HG03469 (cell line): ENCODE measurements around the gene GRM8.

Experiments
- ATAC-seq: cut with Tn5 transposase; IDR thresholded peaks from one replicate; pipeline ENCODE4 v1.9.1; 2021; ENCODE audit warnings: mild to moderate bottlenecking, moderate library complexity, moderate number of reproducible peaks; ENCODE audit not compliant: unreplicated experiment

The GRM8 gene

DNA sequence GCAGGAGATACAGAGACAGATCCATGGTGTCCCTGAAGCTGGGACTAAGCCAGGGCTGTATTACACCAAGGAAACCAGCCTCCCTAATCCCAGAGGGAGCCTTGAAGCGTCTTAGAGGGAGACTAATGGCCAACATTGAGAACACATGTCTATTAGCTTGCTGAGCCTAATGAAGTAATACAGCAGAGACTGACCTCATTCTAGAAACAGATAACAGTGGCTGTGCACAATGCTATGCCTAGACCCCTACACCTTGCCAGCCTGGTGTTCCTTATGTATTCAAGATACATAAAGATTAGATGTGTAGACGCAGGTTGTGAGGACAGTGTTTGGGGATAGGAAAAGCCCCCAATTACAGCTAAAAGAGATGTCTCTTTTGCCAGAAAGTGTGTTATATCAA lies 19.1 kb downstream of the GRM8 start:
- ATAC-seq: no peak

DNA sequence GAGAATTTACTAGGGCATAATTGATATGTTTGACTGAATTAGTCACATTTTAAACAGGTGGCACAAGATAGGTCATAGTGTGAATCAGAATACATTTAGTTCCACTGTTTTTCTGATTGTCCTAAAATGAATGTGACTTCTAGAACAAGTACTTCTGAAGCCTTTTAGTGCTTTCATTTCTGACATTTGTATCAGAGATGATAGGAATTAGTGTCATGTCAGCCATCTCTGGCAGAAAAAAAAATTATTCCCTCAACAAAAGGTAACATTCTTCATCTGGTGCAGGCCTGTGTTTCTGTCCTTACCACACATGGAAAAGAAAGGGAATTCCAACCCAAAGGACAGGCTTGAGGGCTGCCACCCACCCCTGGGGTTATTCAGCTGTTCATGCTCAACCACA lies 21.3 kb downstream of the GRM8 start:
- no peak for ATAC-seq

DNA sequence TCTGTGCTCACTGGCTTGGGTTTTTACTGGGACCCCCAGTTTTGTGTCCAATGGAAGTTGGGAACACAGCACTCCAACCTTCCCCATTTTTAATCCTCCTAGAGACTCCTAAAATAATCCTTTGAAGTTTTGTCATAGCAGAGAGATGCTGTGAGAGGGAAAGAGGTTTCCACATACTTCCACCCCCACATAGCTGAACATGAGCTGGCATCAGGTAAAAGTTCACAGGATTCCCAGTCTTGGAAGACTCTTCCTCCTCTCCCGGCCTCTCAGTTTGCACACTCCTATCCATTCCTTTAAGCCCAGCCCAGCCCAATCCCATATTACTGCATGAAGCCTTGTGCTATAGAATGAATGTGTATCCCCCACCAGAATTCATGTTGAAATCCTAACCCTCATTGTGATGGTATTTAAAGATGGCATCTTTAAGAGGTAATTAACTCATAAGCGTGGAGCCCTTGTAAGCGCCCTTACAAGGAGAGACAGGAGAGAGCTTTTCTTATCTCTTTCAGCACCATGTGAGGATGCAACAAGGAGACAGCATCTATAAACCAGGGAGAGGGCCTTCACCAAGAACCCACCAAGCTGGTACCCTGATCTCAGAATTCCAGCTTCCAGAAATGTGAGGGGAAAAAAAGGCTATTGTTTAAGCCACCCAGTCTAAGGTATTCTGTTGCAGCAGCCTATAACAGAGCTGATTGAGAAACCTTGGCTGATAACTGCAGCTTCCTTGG lies 22.4 kb downstream of the GRM8 start:
- no peak for ATAC-seq

DNA sequence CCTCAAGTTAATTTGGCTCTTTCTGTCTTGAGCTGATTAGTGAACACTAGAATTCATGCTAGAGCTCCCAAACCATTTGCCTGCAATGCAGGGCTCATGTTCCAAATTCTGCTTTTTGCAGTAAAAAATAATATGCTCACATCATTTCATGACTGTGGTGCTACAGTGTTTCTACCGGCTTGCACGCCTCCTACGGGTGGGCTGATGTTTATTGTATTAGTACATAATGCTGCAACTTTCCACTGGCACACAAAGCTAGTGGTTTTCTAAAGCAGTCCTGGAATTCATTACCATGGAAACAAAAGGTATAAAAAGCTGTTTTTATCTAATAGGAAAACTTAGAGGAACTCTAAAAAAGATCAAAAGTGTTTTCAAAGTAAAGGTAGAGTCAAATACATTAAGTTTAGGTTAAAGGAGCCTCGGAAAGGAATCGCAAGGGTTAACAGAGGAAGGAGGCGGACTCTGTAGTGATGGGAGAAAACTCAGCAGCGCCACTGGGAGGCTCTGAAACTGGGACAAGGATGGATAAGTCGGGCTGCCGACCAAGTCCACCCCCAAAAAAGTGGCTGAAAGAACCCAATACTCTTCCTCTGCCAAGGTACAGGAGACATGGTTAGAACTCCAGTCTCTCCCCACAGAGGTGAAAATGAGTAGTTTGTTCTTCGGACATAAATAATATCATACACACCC lies 25.9 kb downstream of the GRM8 start:
- ATAC-seq: no peak

DNA sequence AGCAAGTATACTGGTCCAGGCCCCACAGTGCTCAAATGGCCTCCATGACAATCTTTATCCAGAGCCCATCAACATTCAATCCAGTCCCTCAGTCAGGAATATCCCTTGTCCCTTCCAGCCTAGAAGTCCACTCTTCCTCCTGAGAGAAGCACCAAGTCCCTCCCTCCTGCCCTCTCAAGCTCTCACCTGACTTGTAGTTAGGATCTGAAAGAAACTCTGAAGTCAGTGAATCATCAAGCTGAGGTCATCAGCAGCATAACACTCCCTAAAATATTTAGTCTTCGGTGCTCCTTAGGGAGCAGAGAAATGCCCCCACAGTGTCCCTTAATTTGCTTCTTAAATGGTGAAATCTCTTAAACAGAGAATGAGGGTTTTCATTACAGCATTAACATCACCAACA lies 31.0 kb downstream of the GRM8 start:
- no peak for ATAC-seq

DNA sequence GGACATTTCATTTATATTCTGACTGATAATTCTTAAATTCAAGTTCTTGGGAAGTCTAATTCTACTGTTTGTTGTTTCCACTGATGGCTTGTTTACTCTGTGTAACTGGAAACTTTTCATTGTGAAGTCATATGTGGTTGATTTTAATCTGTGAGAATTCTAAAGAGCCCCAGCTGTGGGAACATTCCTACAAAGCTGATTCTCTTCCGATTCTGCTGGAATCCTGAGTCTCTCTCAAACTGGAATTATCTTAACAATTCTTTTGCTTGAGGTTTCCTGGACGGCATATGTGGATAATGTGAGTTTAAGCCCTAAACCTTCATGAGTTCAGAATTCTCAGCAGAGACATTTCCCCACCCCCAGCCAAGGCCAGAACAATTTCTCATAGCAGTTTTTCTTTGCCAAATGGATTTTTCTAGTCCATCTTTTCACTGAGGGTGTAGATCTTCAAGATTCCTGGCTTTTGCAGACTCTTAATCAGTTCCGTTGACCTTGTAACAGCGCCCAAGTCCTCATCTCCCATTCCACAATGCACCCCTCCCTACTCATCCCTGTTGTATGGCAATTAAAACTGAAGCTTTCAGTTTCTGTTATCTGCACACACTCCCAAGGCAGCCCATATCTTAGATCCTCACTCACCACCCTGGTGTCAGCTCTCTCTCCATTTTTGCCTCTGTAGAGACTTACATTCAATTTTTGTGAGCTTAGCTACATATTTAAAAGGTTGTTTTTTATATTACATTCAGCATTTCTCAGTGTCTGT lies 37.6 kb downstream of the GRM8 start:
- ATAC-seq: no peak

DNA sequence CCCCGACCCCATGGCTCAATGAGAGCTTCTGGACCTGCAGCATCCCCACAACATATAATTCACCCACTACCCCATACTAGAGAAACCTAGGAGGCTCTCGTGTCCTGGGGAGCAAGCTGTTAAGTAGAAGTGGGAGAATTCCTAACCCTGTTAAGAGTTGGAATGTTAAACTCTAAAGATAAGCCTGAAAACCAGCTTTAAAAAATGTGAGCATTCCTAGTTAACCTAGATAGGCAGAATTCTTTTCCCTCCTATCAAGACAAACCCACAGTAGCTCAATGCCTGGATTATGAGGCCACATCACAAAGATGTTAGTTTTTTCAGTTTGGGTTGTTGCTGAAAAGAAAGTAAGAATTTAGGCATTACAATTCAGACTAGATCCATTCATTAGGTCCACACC lies 42.9 kb downstream of the GRM8 start:
- ATAC-seq: no peak

DNA sequence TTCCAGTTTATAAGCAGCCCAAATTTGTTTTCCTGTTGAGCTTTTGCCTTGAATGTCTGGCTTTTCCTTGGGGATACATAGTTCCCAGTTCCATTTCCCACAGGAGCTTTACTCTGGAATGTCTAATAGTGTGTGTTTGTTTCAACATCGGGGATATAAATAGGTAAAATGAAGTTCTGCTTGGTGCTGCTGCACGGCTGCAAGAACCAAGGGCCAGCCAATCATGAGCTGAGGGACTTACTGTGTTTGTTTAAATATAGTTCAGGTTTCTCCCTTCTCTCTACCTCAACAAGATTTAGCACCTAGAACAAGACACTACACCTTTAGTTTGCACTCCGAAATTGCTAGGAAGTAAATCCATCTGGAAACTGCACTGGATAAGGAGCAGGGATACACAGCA lies 43.9 kb downstream of the GRM8 start:
- ATAC-seq: no peak

DNA sequence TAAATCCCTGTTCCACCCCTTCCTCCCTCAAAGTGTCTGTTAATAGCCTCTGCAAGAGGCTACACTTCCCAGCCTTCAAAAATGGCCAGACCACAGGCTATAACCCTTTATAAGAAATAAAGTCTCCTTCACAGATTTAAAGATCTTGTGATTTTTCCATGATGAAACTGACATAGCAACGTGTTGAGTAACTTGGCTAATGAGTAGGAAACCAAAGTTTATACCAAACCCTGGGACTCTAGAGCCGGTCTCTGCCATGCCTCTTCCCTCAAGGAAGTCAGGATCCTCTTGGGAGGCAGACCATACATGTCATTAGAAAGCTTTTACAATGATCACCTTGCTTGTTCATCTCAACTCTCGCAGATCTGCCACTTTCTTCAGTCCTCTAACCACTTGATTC lies 44.4 kb downstream of the GRM8 start:
- no peak for ATAC-seq

DNA sequence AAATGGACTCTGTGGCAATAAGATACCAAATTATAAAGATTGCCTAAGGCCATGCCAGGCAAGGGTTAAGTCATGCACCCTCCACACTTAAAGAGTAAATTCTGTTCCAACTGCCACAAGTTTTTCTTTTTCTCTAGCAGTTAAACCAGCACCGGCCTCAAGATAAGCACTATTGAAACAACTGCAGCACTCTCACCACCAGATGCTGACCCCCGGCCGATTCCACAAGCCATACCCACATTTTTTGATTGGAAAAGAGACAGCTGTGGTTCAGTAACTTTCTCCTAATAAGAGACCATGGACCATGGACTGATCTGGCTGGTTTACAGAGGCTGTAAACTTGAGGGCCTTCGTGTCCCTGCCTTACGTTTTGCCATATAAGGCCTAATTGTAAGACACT lies 44.9 kb downstream of the GRM8 start:
- no peak for ATAC-seq

DNA sequence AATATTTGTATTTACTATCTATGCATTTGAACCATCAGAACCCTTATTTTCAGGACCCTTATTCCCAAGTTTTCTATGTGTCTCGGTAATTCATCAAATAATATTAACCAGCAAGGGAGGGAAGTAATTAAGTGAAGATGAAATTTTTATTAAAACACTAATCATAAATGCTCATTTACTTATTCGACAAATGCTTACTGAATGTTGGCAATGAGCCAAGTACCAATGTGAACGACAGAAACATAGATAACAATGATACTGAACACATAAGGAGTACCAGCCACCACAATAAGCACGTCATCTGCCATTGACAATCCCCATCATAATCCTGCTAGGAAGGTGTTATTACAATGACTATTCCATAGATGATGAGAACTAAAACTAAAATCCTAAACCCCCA lies 45.5 kb downstream of the GRM8 start:
- ATAC-seq: no peak

DNA sequence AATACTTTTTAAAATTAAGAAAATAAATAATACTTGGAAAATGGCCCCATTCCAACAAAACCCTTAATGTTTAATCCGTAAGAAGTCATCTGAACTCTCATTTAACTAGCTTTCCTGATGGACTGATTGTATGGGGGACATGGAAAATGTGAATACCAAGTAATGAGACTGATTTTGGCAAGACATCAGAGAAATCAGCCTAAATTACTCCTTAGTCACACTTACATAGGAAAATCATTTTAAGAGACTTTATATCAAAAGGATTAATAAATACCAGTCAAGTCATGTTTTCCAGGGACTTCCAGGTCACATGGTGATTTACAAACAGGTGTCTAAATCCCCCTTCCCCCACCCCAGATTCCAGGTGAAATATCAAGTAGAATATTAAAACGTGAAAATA lies 58.2 kb downstream of the GRM8 start:
- no peak for ATAC-seq

DNA sequence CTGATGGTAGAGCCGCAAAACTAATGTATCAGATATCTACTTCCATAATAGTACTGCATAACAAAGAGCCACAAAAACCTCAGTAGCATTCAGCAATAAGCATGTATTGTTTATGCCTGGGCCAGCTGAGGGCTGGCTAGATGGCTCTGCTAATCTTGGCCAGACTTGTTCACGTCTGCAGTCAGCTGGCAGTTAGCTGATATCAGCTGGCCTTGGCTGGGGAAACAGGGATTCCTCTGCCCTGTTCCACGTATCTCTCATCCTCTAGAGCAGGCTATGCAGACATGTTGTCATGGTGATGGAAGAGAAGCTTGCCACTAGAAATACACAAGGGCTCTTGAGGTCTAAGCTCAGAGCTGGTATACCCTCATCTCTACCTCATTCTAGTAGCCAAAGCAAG lies 62.9 kb downstream of the GRM8 start:
- ATAC-seq: no peak

DNA sequence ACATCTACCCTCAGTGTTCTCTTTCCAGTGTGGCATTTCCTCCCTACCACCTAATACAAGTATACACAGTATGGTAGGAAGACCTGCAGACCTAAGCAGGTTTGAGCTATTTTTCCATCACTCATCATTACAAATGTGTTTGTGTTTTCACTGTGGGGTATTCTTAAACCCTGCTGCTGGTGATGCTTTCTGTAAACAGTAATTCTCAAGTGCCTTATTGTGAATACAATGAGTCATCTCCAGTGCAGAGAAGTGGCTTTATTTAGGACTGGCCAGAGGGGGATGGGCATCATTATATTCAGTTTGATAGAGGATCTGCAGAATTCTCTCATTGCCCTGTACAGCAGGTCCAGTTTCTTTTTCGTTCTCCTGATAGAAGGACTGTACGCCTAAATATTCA lies 63.7 kb downstream of the GRM8 start:
- ATAC-seq: no peak

DNA sequence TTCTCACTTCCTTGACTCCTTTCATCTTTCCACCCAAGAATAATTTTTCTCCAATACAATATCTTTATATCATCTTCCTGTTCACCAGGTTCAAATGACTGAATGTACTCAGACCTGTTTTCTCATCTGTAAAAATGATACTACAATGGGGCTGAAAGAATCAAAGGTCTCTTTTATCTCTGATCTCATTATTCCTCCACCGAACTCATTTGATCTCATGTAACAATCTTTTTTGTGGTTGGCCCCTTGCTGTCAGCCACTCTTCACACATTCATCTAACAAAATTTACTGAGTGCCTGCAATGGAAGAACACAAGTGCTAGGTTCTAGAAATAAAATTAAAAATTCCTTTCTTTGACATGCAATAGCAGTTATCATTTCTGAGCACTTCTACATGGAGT lies 65.0 kb downstream of the GRM8 start:
- no peak for ATAC-seq

DNA sequence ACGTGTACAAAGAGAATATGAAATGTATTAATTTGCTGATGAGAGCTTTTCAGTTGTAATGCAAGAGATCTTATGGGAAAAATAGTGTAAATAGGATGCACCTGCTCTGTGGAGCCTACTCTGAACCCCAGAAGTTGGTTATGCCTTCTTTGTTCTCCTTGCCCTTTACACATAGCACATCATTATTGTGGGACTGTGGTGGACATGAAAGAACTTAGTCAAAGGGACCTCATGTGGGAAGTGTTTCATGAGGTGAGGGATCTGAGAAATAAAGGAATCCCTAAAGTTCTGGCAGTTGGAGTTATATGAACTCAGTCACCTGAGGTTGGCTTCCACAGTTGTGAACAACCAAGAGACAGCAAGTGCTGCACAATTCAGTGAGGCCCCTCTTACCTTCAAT lies 66.1 kb downstream of the GRM8 start:
- no peak for ATAC-seq

DNA sequence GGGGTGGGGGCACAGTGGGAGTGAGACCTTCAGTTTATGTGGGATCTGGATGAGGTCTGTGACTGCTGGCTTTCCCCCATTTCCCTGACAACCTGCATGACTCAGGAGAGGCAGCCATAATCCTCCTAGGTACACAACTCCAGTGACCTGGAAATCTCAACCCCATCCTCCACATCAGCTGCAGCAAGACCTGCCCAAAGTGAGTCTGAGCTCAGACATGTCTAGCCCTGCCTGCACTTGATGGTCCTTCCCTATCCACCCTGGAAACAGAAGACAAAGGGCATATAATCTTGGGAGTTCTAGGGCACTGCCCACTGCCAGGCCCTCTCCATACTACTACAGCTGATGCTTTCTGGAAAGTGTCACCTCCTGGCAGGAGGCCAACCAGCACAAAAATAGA lies 75.6 kb downstream of the GRM8 start:
- no peak for ATAC-seq

DNA sequence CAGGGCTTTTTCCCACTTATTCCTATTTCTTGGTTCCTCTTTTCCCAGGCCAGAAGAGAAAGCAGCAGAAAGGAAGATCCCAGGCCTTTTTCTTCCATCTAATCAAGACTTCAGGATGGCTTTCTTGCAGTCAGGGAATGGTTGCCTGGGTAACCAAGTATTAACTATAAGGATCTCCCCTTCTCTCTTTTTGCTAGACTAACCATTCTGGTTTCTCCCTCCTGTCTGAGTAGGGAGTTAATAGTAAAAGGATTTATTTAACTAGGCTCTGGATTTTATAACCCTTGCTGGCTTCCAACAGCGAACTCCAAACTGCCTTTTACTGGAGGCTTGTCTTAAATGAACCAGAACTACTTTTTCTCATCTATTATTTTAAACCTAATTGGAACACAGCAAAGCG lies 90.4 kb downstream of the GRM8 start:
- ATAC-seq: no peak

DNA sequence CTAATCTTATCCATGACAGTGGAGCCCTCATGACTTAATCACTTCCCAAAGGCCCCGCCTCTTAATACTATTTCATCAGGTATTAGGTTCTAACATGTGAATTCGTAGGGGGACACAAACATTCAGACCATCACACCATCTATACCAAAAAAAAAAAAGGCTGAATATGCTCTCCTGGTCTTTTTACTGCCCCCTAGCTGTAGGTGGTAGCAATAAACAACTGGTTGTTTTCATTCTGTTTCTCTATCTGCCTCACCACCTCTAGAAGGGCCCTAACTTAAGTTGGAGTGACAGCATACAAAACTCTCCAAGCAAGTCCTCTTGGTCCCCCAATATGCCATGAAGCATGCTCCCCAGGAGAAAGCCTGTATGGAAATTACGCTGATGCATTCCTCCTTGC lies 94.1 kb downstream of the GRM8 start:
- ATAC-seq: no peak

DNA sequence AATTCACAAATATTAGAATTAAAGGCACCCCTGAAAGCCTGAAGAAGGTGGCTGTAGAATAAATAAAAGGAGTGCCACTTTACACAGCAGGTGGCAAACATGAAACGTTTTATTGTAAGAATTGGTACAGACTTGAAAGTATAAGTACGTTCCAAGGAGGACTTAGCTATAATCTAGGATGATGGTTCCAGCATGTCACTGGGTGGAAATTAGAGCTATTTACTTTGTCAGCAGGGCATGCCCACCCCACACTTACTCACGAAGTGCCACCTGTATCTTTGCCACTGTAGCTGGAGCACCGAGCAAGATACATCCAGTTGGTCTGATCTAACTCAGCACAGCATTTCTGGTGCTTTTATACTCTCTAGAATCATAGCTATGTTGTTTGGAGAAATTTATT lies 97.8 kb downstream of the GRM8 start:
- no peak for ATAC-seq

DNA sequence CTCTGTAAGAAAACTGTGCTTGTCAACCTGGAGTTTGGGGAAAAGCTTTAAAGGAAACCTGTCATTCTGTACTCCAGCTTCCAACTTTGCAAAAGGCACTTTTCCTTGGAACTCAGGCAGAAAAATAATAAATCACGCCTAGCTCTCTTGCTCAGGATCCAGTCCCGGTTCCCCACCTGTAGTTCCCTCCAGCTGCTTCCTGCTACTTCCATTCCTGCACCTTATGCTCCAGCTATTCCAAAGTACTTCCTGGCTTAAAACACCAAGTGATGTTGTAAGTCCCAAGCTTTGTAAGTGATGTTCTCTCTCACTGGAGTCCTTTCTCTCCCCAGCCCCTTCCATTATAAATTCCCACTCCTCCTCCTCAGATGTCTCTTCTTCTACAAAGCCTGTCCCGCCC lies 98.6 kb downstream of the GRM8 start:
- no peak for ATAC-seq

DNA sequence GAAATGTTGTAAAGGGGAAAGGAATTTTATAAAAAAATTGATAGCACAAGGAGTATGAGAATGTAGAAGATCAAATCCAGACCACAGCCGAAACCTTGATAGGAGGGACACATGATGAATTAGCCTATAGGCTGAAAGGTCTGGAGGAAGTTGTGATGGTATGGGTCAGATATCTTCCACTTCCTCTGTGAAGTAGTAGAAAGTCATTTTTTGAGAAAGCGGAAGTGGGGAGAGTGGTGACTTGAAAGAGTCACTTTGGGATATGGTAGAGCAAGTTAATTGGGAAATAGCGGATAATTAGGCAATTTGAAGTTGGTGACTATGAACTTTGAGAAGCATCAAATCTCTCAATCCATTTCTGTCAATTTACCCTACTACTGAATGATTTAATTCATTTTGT lies 99.4 kb downstream of the GRM8 start:
- ATAC-seq: no peak
